HL-60 (cell line): ENCODE results near the gene TACR2.

Source experiments
- DNase-seq, 2 experiments: peaks; one replicate each; pipeline ENCODE4 v3.0.0-alpha.2; 2010 to 2020; ENCODE audit warnings: low read depth in 1 of 2, low spot score in 1 of 2
- H3K27ac ChIP-seq: fragments of 250-450 bp; sonication (Bioruptor Pico); replicated peaks from 2 replicates; pipeline ENCODE4 v1.5.1; 2020; ENCODE audit warnings: mild to moderate bottlenecking, moderate library complexity
- H3K27me3 ChIP-seq: fragments of 250-450 bp; sonication (Bioruptor Pico); 2 replicates; pipeline ENCODE4 v1.5.1; 2021; ENCODE audit warnings: mild to moderate bottlenecking, moderate library complexity; ENCODE audit not compliant: insufficient read depth, poor library complexity, severe bottlenecking
- H3K4me3 ChIP-seq: replicated peaks from 2 replicates; pipeline ENCODE4 v1.5.1; 2011; ENCODE audit warnings: mild to moderate bottlenecking, control low read depth, low read length; ENCODE audit not compliant: insufficient read depth
- GABPA ChIP-seq: IDR thresholded peaks from 2 replicates; pipeline ENCODE4 v1.6.1; 2012; ENCODE audit warnings: low read depth
- POLR2AphosphoS5 ChIP-seq: IDR thresholded peaks from 2 replicates; pipeline ENCODE4 v1.6.1; 2012; ENCODE audit warnings: low read depth
- SPI1 ChIP-seq: IDR thresholded peaks from 2 replicates; pipeline ENCODE4 v1.6.1; 2012; ENCODE audit warnings: low read depth, mild to moderate bottlenecking, borderline replicate concordance
- TF ChIP-seq, protein P1 (sequence below): IDR thresholded peaks from one replicate; pipeline ENCODE4 v1.5.1; 2011; ENCODE audit warnings: low read length, control low read depth, inconsistent platforms; ENCODE audit not compliant: insufficient read depth
- TF ChIP-seq, protein P2 (sequence below): IDR thresholded peaks from 2 replicates; pipeline ENCODE4 v1.6.1; 2012; ENCODE audit warnings: low read depth; ENCODE audit not compliant: insufficient replicate concordance

TACR2 gene

DNA sequence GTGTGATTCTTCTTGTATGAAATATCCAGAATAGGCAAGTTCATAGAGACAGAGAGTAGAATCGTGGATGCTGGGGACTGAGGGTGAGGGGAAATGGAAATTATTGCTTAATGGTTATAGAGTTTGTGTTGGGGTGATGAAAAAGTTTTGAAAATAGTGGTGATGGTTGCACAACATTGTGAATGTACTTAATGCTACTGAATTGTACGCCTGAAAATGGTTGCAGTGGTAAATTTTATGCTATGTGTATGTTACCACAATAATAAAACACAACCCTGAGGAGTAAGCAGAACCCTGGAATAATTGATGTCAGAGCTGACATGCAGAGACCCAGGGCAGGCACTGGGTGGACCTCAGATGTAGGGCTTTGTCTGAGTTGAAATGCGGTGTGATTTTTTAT is 57.6 kb downstream of the TACR2 start:
- Histone ChIP-seq H3K27me3 (no peaks in the 10 kb centered on the region), H3K4me3 (no peak overlapping the region), H3K27ac (peak overlapping the region; percentile 68)
- DNase-seq: peak; percentile 68 to 80
- TF ChIP-seq, protein P1, sequence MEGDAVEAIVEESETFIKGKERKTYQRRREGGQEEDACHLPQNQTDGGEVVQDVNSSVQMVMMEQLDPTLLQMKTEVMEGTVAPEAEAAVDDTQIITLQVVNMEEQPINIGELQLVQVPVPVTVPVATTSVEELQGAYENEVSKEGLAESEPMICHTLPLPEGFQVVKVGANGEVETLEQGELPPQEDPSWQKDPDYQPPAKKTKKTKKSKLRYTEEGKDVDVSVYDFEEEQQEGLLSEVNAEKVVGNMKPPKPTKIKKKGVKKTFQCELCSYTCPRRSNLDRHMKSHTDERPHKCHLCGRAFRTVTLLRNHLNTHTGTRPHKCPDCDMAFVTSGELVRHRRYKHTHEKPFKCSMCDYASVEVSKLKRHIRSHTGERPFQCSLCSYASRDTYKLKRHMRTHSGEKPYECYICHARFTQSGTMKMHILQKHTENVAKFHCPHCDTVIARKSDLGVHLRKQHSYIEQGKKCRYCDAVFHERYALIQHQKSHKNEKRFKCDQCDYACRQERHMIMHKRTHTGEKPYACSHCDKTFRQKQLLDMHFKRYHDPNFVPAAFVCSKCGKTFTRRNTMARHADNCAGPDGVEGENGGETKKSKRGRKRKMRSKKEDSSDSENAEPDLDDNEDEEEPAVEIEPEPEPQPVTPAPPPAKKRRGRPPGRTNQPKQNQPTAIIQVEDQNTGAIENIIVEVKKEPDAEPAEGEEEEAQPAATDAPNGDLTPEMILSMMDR: no peak
- TF ChIP-seq, protein P2, sequence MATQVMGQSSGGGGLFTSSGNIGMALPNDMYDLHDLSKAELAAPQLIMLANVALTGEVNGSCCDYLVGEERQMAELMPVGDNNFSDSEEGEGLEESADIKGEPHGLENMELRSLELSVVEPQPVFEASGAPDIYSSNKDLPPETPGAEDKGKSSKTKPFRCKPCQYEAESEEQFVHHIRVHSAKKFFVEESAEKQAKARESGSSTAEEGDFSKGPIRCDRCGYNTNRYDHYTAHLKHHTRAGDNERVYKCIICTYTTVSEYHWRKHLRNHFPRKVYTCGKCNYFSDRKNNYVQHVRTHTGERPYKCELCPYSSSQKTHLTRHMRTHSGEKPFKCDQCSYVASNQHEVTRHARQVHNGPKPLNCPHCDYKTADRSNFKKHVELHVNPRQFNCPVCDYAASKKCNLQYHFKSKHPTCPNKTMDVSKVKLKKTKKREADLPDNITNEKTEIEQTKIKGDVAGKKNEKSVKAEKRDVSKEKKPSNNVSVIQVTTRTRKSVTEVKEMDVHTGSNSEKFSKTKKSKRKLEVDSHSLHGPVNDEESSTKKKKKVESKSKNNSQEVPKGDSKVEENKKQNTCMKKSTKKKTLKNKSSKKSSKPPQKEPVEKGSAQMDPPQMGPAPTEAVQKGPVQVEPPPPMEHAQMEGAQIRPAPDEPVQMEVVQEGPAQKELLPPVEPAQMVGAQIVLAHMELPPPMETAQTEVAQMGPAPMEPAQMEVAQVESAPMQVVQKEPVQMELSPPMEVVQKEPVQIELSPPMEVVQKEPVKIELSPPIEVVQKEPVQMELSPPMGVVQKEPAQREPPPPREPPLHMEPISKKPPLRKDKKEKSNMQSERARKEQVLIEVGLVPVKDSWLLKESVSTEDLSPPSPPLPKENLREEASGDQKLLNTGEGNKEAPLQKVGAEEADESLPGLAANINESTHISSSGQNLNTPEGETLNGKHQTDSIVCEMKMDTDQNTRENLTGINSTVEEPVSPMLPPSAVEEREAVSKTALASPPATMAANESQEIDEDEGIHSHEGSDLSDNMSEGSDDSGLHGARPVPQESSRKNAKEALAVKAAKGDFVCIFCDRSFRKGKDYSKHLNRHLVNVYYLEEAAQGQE: no peak
- TF ChIP-seq GABPA (peak; percentile 16; the same call in 1 of the 2 replicates), SPI1 (peak; percentile 69; the same call in 1 of the 2 replicates), POLR2AphosphoS5 (peak; percentile 23; the same call in 1 of the 2 replicates)

DNA sequence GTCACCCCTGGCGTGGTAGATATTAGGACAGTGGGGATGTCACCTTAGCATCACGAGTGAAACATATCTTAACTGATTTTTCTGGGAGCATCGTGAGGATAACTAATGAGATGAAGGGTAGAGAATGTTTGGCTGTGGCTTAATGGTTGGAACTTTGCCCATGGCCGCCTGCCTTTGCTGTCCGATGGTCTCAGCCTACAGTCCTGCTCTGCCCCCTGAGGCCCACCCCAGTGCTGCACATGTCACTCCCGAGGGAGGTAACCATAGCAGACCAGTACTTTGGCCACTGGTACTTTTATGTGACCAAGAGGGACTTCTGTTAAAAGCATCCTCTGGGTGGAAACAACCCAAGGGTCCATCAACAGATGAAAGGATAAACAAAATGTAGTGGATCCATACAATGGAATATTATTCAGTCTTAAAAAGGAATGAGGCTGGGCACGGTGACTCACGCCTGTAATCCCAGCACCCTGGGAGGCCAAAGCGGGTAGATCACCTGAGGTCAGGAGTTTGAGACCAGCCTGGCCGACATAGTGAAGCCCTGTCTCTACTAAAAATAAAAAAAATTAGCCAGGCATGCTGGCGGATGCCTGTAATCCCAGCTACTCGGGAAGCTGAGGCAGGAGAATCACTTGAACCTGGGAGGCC is 58.4 kb downstream of the TACR2 start:
- TF ChIP-seq, protein P2: no peak
- Histone ChIP-seq H3K27ac (peak overlapping the region; percentile 68), H3K27me3 (no peaks in the 10 kb centered on the region), H3K4me3 (no peak overlapping the region)
- DNase-seq: no peak

DNA sequence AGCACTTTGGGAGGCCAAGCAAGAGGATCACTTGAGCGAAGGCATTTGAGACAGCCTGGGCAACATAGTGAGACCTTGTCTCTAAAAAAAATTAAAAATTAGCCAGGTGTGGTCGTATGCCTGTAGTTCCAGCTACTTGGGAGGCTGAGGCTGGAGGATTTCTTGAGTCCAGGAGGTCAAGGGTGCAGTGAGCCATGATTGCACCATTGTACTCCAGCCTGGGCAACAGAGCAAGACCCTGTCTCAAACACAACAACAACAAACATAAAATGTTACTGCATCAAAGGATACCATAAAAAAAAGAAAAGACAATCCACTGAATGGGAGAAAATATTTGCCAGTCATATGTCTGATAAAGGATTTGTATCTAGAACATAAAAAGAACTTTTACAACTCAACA is 60.5 kb downstream of the TACR2 start:
- Histone ChIP-seq H3K27ac (no peak overlapping the region), H3K4me3 (no peak overlapping the region), H3K27me3 (no peaks in the 10 kb centered on the region)
- TF ChIP-seq POLR2AphosphoS5 (no peak), GABPA (no peak), SPI1 (no peak)
- TF ChIP-seq, protein P1: no peak
- TF ChIP-seq, protein P2: no peak
- no peak for DNase-seq
